ENCODE data around the gene VSTM4.

The VSTM4 gene

DNA sequence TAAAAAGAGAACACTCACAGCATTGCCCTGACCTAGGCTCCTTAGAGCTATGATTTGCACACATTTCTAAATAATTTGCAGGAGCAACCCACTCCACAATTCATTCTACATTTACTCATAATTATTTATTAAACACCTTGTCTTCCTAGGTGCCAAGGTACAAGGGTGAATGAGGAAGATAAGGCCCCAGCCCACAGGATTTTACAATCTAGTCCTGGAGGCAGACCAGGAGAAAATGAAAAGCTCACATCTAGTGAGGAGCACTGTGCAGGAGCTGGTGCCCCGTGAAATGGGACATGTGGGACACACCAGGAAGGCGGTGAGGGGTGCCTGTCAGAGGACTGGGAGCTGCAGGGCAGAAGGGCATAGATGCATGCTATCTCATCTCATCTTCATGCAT, 116.0 kb downstream of the VSTM4 start:
- H3K4me3 ChIP-seq (ENCODE audit: low read depth, low read length), result no peak overlapping the region
- DNase-seq (ENCODE audit: low read depth, low spot score), result no peak
- POLR2A ChIA-PET, result no interaction called here
- CTCF ChIA-PET, result interaction anchor here (1.2 kb wide), 1 partner anchor 163 kb away, joined by 3 read pairs; no protein-coding TSS in a partner anchor
- TF ChIP-seq, protein P1, sequence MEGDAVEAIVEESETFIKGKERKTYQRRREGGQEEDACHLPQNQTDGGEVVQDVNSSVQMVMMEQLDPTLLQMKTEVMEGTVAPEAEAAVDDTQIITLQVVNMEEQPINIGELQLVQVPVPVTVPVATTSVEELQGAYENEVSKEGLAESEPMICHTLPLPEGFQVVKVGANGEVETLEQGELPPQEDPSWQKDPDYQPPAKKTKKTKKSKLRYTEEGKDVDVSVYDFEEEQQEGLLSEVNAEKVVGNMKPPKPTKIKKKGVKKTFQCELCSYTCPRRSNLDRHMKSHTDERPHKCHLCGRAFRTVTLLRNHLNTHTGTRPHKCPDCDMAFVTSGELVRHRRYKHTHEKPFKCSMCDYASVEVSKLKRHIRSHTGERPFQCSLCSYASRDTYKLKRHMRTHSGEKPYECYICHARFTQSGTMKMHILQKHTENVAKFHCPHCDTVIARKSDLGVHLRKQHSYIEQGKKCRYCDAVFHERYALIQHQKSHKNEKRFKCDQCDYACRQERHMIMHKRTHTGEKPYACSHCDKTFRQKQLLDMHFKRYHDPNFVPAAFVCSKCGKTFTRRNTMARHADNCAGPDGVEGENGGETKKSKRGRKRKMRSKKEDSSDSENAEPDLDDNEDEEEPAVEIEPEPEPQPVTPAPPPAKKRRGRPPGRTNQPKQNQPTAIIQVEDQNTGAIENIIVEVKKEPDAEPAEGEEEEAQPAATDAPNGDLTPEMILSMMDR (IDR thresholded peaks at IDR 0.05; ENCODE audit: insufficient read depth, low read length, missing control alignments), result no peak

DNA sequence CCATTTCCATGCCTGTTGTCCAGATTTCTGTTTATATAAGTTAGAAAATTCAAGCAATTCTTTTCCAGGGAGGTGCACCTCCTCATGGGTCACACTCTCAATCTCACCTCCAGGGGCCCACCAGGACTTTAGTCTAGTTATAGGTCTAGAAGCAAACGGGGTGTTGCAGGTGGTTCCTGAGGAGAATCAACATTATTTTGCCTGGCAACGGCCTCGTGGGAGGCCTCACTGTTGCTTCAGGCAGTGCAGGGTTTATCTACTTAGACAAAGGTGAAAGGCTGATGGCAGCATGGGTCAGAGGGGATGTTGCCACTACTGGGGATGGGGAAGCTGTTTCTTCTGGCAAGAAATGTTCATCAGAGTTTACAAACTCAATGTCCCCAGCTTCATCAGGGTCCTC, 119.0 kb downstream of the VSTM4 start:
- ChIA-PET CTCF (no interaction called here), POLR2A (no interaction called here)

DNA sequence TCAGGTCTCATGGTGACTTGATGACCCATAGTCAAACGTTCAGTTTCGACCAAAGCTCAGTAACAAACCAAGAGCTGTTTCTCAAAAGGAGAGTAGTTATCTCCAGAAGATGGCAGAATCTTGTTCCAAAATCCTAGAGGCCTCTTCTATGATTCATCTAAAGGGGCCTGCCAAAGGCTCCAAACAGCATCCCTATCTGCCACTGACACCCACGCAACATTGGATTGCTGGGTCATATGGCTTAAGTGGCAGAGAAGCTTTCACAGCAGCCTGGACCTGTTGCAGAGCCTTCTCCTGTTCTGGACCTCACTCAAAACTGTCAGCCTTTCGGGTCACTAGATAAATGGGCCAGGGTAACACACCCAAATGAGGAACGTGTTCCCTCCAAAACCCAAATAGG, 121.7 kb downstream of the VSTM4 start:
- TF ChIP-seq, protein P1 (IDR thresholded peaks at IDR 0.05; ENCODE audit: insufficient read depth, low read length, missing control alignments), result no peak
- no peak overlapping the region for H3K4me3 ChIP-seq (ENCODE audit: low read depth, low read length)
- ChIA-PET CTCF (interaction anchor here (1.5 kb wide), 1 partner anchor 168 kb away, joined by 3 read pairs; no protein-coding TSS in a partner anchor), POLR2A (no interaction called here)
- no peak for DNase-seq (ENCODE audit: low read depth, low spot score)

More for the DNA sequence above, 119.0 kb downstream of the VSTM4 start:
- no peak for DNase-seq (ENCODE audit: low read depth, low spot score)
- TF ChIP-seq, protein P1 (IDR thresholded peaks at IDR 0.05; ENCODE audit: insufficient read depth, low read length, missing control alignments), result no peak
- no peak overlapping the region for H3K4me3 ChIP-seq (ENCODE audit: low read depth, low read length)

DNA sequence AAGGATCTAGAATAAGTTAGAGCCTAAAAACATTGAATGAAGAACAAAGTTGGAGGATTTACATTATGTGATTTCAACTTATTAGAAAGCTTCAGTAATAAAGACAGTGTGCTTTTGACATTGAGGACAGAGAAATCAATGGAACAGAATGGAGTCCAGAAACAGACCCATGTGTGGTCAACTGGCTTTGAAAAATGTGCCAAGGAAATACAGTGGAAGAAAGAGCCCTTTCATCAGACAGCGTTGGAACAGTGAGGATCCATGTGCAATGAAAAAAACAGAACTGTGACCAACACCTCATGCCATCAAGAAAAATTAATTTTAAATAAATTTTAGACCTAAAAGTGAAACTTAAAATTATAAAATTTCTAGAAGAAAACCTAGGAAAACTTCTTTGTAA, 125.1 kb downstream of the VSTM4 start:
- DNase-seq (ENCODE audit: low read depth, low spot score), result no peak
- CTCF ChIA-PET, result interaction anchor here (0.7 kb wide), 2 partner anchors 9 to 172 kb away, joined by 3 read pairs; no protein-coding TSS in a partner anchor
- H3K4me3 ChIP-seq (ENCODE audit: low read depth, low read length), result no peak overlapping the region
- POLR2A ChIA-PET, result no interaction called here
- TF ChIP-seq, protein P1 (IDR thresholded peaks at IDR 0.05; ENCODE audit: insufficient read depth, low read length, missing control alignments), result no peak

DNA sequence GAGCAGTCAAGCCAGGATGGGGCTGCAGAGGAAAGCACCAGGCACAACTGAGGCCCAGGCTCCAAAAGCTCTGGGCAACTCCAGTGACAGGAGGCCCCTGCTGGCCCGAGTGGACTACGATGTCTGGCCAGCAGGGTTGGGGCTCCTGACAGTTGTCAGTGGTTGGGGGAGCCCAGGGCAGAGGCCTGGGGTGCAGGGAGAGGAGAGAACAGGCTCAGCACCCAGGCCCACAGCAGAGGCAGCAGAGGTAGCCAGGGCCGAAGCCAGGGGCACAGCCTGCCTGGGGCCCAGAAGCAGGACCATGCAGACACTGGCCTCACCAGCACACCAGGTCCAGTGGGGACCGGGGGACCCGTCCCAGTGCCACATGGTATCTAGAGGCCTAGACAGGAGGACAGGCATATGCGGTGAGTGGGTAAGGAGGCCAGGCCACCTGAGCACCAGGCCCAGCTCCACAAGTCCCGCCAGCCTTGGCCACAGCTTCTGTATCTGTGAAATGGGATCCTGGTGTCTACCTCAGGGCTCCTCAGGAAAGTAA, 129.6 kb downstream of the VSTM4 start:
- ChIA-PET CTCF (interaction anchor here (1.3 kb wide), 1 partner anchor 175 kb away, joined by 3 read pairs; no protein-coding TSS in a partner anchor), POLR2A (no interaction called here)
- no peak for DNase-seq (ENCODE audit: low read depth, low spot score)
- TF ChIP-seq, protein P1 (IDR thresholded peaks at IDR 0.05; ENCODE audit: insufficient read depth, low read length, missing control alignments), result no peak
- H3K4me3 ChIP-seq (ENCODE audit: low read depth, low read length), result no peak overlapping the region

DNA sequence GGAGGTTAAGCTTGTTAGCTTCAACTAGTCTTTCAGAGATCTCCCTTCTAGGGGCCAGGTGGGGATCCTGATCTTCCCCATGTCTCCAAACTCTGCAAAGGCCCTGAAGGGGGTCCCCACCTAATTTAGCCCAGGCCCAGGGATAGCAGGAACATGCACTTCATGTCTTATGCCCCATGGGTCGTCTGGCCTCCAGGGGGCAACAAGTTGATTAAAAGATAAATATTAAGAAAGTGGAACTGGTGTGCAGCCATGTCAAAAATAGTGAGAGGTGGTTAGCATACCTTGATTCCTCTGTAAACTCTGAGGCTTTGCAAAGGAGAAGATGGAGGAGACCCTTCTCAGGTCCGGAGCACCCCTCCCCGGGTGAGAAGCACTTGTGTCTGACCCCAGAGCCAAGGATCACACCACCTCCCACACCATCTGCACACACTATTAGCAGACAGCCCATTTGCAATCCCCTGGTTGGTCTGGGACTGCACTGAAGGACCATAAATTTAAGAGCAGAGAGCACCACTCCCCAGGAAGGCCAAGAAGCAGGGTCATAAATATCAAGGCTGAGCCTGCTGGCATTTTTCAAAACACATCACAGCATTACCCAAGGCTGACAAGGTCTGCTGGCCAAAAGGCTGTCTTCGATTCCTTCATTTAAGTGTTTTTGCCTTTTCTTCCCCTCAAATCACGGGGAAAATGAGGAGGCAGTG, 131.5 kb downstream of the VSTM4 start:
- H3K4me3 ChIP-seq (ENCODE audit: low read depth, low read length), result no peak overlapping the region
- TF ChIP-seq, protein P1 (IDR thresholded peaks at IDR 0.05; ENCODE audit: insufficient read depth, low read length, missing control alignments), result no peak
- no peak for DNase-seq (ENCODE audit: low read depth, low spot score)
- POLR2A ChIA-PET, result no interaction called here
- CTCF ChIA-PET, result interaction anchor here (1.0 to 6.8 kb wide), 3 partner anchors 179 to 529 kb away, joined by 4 to 52 read pairs (median 5); no protein-coding TSS in a partner anchor
